Measurements from ENCODE around the gene LRRC26.

The LRRC26 gene

DNA sequence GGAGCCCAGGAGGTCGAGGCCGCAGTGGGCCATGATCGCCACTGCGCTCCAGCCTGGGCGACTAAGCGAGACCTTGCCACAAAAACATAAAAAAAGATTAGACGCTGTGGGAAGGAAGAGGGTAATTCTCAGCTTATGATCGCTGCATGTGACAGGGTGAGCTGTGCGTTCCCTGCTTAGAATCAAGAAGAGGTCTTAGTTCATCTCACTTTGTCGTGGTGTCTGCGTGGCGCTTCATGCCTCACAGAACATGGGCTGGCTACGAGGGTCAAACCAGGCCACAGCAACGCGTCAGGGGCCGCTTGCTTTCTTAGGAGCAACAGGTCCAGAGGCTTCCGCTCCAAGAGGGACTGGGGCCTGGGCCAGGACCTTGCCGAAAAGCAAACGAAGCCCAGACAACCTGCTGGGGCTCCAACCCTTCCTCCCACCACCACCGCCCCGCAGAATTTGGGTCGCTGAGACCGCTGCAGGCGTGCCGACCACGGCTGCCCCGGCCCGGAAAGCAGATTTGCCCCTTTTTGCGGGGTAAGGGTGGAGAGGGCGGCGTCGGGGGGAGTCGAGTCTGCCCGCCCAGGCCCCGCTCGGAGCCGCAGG lies 40.9 kb downstream of the LRRC26 start:
- peak; percentile 33 for DNase-seq
- H3K9ac ChIP-seq (ENCODE audit: low read depth, low read length), result peak overlapping the region; percentile 91
- no peaks in the 10 kb centered on the region for H3K27me3 ChIP-seq (ENCODE audit: insufficient read depth, low read length, poor library complexity)
- H3K36me3 ChIP-seq (ENCODE audit: insufficient read depth, low read length), result no peaks in the 10 kb centered on the region; the same call in 1 of the 2 replicates
- no peaks in the 10 kb centered on the region for H3K9me3 ChIP-seq (ENCODE audit: insufficient read depth, low read length, severe bottlenecking)
- H3K4me3 ChIP-seq (ENCODE audit: low read depth in 1 of 2, low read length in 2 of 2), result peak overlapping the region; percentile 85 to 98
- peak overlapping the region; percentile 96 for H2AFZ ChIP-seq (ENCODE audit: low read depth, low read length)
- H3K4me1 ChIP-seq (ENCODE audit: insufficient read depth, low read length), result peaks cover 36% of the 10 kb centered on the region
- peaks cover 40% of the 10 kb centered on the region for H3K79me2 ChIP-seq (ENCODE audit: insufficient read depth, low read length)
- H3K4me2 ChIP-seq (ENCODE audit: insufficient read depth, low read length), result peak overlapping the region; percentile 87
- no peaks in the 10 kb centered on the region for H4K20me1 ChIP-seq (ENCODE audit: insufficient read depth, low read length)
- peak; percentile 0; the same call in 1 of the 3 replicates for ATAC-seq (ENCODE audit: insufficient read depth, low read depth)
- H3K27ac ChIP-seq (ENCODE audit: low read length), result peak overlapping the region; percentile 91
- TF ChIP-seq, protein P1, sequence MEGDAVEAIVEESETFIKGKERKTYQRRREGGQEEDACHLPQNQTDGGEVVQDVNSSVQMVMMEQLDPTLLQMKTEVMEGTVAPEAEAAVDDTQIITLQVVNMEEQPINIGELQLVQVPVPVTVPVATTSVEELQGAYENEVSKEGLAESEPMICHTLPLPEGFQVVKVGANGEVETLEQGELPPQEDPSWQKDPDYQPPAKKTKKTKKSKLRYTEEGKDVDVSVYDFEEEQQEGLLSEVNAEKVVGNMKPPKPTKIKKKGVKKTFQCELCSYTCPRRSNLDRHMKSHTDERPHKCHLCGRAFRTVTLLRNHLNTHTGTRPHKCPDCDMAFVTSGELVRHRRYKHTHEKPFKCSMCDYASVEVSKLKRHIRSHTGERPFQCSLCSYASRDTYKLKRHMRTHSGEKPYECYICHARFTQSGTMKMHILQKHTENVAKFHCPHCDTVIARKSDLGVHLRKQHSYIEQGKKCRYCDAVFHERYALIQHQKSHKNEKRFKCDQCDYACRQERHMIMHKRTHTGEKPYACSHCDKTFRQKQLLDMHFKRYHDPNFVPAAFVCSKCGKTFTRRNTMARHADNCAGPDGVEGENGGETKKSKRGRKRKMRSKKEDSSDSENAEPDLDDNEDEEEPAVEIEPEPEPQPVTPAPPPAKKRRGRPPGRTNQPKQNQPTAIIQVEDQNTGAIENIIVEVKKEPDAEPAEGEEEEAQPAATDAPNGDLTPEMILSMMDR (IDR thresholded peaks at IDR 0.05; ENCODE audit: borderline replicate concordance, extremely low read depth, low read length, poor library complexity, severe bottlenecking), result no peak
- TF ChIP-seq EZH2 (IDR thresholded peaks at IDR 0.05; ENCODE audit: borderline replicate concordance, low read depth, low read length, severe bottlenecking), result no peak

DNA sequence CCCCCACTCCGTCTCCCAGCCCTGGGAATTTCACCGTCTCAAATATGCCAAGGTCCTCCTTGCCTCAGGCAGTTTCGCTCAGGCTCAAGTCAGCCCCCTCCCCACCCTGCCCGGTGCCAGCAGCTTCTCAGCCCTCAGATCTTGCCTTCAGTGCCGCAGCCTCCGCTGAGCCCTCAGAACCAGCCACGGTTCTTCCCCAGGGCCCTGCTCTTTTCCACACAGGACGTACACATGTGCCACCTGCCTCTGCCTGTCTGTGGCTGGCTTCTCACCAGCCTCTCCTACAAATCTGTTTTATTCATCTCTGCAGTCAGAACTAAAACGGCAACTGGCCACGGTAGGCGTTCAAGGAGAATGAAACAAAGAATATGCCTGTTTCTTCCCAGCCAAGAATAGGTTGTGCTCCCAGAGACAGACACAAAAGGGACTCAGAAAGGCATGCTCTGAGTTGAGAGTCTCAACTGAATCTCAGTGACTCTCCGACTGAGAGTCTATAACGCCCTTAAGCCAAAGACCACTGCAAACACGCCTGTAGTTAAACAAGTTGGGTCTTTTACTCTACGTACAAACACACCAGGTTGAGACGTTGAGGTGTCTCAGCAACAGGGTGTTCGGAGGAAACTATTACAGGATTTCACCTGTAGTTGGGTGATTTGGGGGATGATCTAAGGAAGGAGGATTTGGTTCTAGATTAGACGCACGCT lies 41.5 kb downstream of the LRRC26 start:
- ATAC-seq (ENCODE audit: insufficient read depth, low read depth) (peak; percentile 64), DNase-seq (peak; percentile 73)
- H2AFZ ChIP-seq (ENCODE audit: low read depth, low read length), result peak overlapping the region; percentile 96
- TF ChIP-seq, protein P1 (IDR thresholded peaks at IDR 0.05; ENCODE audit: borderline replicate concordance, extremely low read depth, low read length, poor library complexity, severe bottlenecking), result no peak
- TF ChIP-seq EZH2 (IDR thresholded peaks at IDR 0.05; ENCODE audit: borderline replicate concordance, low read depth, low read length, severe bottlenecking), result no peak
- peak overlapping the region; percentile 85 to 98 for H3K4me3 ChIP-seq (ENCODE audit: low read depth in 1 of 2, low read length in 2 of 2)
- no peaks in the 10 kb centered on the region for H4K20me1 ChIP-seq (ENCODE audit: insufficient read depth, low read length)
- H3K9me3 ChIP-seq (ENCODE audit: insufficient read depth, low read length, severe bottlenecking), result no peaks in the 10 kb centered on the region
- H3K27ac ChIP-seq (ENCODE audit: low read length), result peak overlapping the region; percentile 91
- H3K4me1 ChIP-seq (ENCODE audit: insufficient read depth, low read length), result peaks cover 38% of the 10 kb centered on the region
- peak overlapping the region; percentile 87 for H3K4me2 ChIP-seq (ENCODE audit: insufficient read depth, low read length)
- H3K79me2 ChIP-seq (ENCODE audit: insufficient read depth, low read length), result peaks cover 40% of the 10 kb centered on the region
- peak overlapping the region; percentile 91 for H3K9ac ChIP-seq (ENCODE audit: low read depth, low read length)
- no peaks in the 10 kb centered on the region; the same call in 1 of the 2 replicates for H3K36me3 ChIP-seq (ENCODE audit: insufficient read depth, low read length)
- H3K27me3 ChIP-seq (ENCODE audit: insufficient read depth, low read length, poor library complexity), result no peaks in the 10 kb centered on the region

DNA sequence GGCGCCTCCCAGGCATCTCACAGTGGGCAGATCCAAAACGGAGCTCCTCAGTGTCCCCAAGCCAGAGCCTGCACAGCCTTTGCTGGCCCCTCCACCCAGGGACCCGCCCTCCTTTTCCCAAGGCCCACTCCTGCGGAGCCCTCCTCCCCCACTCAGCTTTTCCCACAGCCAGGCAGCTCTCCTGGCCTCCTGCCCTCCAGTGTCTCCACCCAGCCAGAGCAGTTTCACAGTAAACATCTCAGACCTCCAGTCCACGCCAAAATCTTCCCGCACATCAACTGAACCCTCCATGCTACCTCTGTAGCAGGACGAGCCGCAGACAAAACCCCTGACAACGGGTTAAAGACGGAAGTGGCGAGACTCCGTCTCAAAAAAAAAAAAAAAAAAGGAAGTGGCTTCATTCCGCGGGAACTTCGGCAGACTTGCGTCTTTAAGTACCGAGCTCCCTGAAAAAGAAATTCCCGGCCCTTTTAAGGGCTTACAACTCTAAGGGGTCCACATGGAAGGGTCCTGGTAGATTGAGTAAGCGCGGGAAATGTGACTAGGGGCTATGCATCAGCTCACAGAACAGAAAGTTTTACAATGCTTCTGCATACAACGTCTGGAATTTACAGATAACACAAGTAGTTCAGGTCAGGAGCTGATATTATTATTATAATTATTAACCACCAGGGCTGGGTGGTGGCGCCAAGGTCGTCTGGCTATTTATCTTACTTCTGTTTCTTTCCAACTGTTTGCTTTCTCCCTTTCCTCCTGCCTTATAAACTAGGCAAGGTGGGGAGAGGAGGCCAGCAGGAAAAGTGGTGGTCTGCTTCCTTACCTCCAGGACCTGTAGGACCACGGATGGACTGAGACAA lies 42.3 kb downstream of the LRRC26 start:
- Histone ChIP-seq H2AFZ (ENCODE audit: low read depth, low read length) (peak overlapping the region; percentile 70), H3K4me3 (ENCODE audit: low read depth in 1 of 2, low read length in 2 of 2) (peak overlapping the region; percentile 85 to 98), H3K27ac (ENCODE audit: low read length) (peak overlapping the region; percentile 91), H3K9ac (ENCODE audit: low read depth, low read length) (peak overlapping the region; percentile 91), H3K9me3 (ENCODE audit: insufficient read depth, low read length, severe bottlenecking) (no peaks in the 10 kb centered on the region), H3K4me1 (ENCODE audit: insufficient read depth, low read length) (peaks cover 42% of the 10 kb centered on the region), H4K20me1 (ENCODE audit: insufficient read depth, low read length) (no peaks in the 10 kb centered on the region), H3K79me2 (ENCODE audit: insufficient read depth, low read length) (peaks cover 40% of the 10 kb centered on the region), H3K4me2 (ENCODE audit: insufficient read depth, low read length) (peak overlapping the region; percentile 87), H3K27me3 (ENCODE audit: insufficient read depth, low read length, poor library complexity) (no peaks in the 10 kb centered on the region), H3K36me3 (ENCODE audit: insufficient read depth, low read length) (no peaks in the 10 kb centered on the region; the same call in 1 of the 2 replicates)
- ATAC-seq (ENCODE audit: insufficient read depth, low read depth) (peak; percentile 37), DNase-seq (peak; percentile 72)
- no peak for TF ChIP-seq EZH2 (IDR thresholded peaks at IDR 0.05; ENCODE audit: borderline replicate concordance, low read depth, low read length, severe bottlenecking)
- TF ChIP-seq, protein P1 (IDR thresholded peaks at IDR 0.05; ENCODE audit: borderline replicate concordance, extremely low read depth, low read length, poor library complexity, severe bottlenecking), result no peak
